ENCODE data around the gene TUBB4B. TPM values are rescaled to one million over a fixed set of nuclear protein-coding genes. Genes with fewer than 3 reads are reported as not detected.

The TUBB4B gene
- total RNA-seq, 4 donors from 2014 or later: 317 to 604 (median 408) TPM

- intact Hi-C loops (cut with DNase I; ENCODE audit: low total_unique reads): no loop called here
- TF ChIP-seq POLR2A (IDR thresholded peaks at IDR 0.05): no peak
- no peak for TF ChIP-seq CTCF (IDR thresholded peaks at IDR 0.05)
- H3K4me3 ChIP-seq (ENCODE audit: low read depth, poor library complexity, severe bottlenecking): no peak overlapping the region
- DNase-seq (ENCODE audit: low spot score in 2 of 2): no peak
- WGBS, 2 donors: 76 to 83% methylated on average over 24 to 25 of the region's 25 CpGs
Measured at GRCh38 chr9:137245450-137246421, 4.6 kb downstream of the TUBB4B start.

GRCh38 chr9:137247135-137247915 lies 6.2 kb downstream of the TUBB4B start:
- TF ChIP-seq POLR2A (IDR thresholded peaks at IDR 0.05) (no peak), CTCF (IDR thresholded peaks at IDR 0.05) (no peak)
- DNase-seq (ENCODE audit: low spot score in 2 of 2): no peak
- H3K4me3 ChIP-seq (ENCODE audit: low read depth, poor library complexity, severe bottlenecking): no peak overlapping the region
- intact Hi-C loops (cut with DNase I; ENCODE audit: low total_unique reads): no loop called here
- 78 to 86% methylated on average over 20 of the region's 20 CpGs for WGBS, 2 donors

GRCh38 chr9:137247916-137248175 lies 6.8 kb downstream of the TUBB4B start:
- TF ChIP-seq CTCF (IDR thresholded peaks at IDR 0.05): no peak
- H3K4me3 ChIP-seq (ENCODE audit: low read depth, poor library complexity, severe bottlenecking): no peak overlapping the region
- DNase-seq (ENCODE audit: low spot score in 2 of 2): no peak
- intact Hi-C loops (cut with DNase I; ENCODE audit: low total_unique reads): no loop called here
- WGBS, 2 donors: 91 to 93% methylated on average over 4 to 6 of the region's 6 CpGs

- intact Hi-C loops (cut with DNase I; ENCODE audit: low total_unique reads): no loop called here
- no peak for DNase-seq (ENCODE audit: low spot score in 2 of 2)
- H3K4me3 ChIP-seq (ENCODE audit: low read depth, poor library complexity, severe bottlenecking): no peak overlapping the region
- TF ChIP-seq POLR2A (IDR thresholded peaks at IDR 0.05): no peak
- no peak for TF ChIP-seq CTCF (IDR thresholded peaks at IDR 0.05)
- 47 to 60% methylated on average over 16 of the region's 18 CpGs for WGBS, 2 donors
Measured at GRCh38 chr9:137250329-137251193, 9.5 kb downstream of the TUBB4B start.

- intact Hi-C loops (cut with DNase I; ENCODE audit: low total_unique reads): no loop called here
- no peak for TF ChIP-seq POLR2A (IDR thresholded peaks at IDR 0.05)
- no peak for TF ChIP-seq CTCF (IDR thresholded peaks at IDR 0.05)
- DNase-seq (ENCODE audit: low spot score in 2 of 2): no peak
- no peak within 1 kb of the TSS for H3K4me3 ChIP-seq (ENCODE audit: low read depth, poor library complexity, severe bottlenecking)
- WGBS, 2 donors: 72 to 82% methylated on average over 4 of the region's 4 CpGs
Measured at GRCh38 chr9:137251194-137251461, 10.0 kb downstream of the TUBB4B start, which contains the start of gene STPG3. Gene STPG3, plus strand, starts transcription at chr9:137251286. Its CDS starts 1 bp downstream, at chr9:137251287.

Data from lower leg skin (tissue), 4 donors.